Osteoblast (primary cell): ENCODE data around the gene ARHGAP11B.
"Not testable (repeated sequence)": the region's sequence is repeated elsewhere in the genome, so short reads cannot be mapped to it uniquely, and the experiment has no call there.

ENCODE experiments used
- DNase-seq: peaks from one replicate; pipeline ENCODE4 v3.0.0; 2011; ENCODE audit warnings: low spot score, mixed read lengths; ENCODE audit not compliant: insufficient read length; ENCODE audit errors: missing footprints
- H2AFZ ChIP-seq: 2 replicates; pipeline ENCODE4 v1.6.0; 2011; ENCODE audit warnings: mild to moderate bottlenecking, low read length
- H3K27ac ChIP-seq: 2 replicates; pipeline ENCODE4 v1.5.1; 2011; ENCODE audit warnings: mild to moderate bottlenecking, low read depth, low read length, moderate library complexity
- H3K27me3 ChIP-seq: 2 replicates; pipeline ENCODE4 v1.6.0; 2012; ENCODE audit warnings: mild to moderate bottlenecking, control low read depth, inconsistent platforms, low read length, moderate library complexity; ENCODE audit not compliant: insufficient read depth
- H3K36me3 ChIP-seq: 2 replicates; pipeline ENCODE4 v1.5.1; 2011; ENCODE audit warnings: mild to moderate bottlenecking, low read length, control low read depth, moderate library complexity; ENCODE audit not compliant: insufficient read depth
- H3K4me1 ChIP-seq: 2 replicates; pipeline ENCODE4 v1.5.1; 2011; ENCODE audit warnings: mild to moderate bottlenecking, low read length, control low read depth, moderate library complexity; ENCODE audit not compliant: insufficient read depth
- H3K4me2 ChIP-seq: 2 replicates; pipeline ENCODE4 v1.6.0; 2011; ENCODE audit warnings: mild to moderate bottlenecking, low read length; ENCODE audit not compliant: insufficient read depth
- H3K4me3 ChIP-seq: fragments of 200-600 bp; sonication (generic); 3 replicates; pipeline ENCODE4 v1.5.1; 2012; ENCODE audit warnings: mild to moderate bottlenecking, low read length, inconsistent platforms; ENCODE audit not compliant: insufficient read depth
- H3K79me2 ChIP-seq: 2 replicates; pipeline ENCODE4 v1.6.0; 2012; ENCODE audit warnings: mild to moderate bottlenecking, low read length, control low read depth, inconsistent platforms; ENCODE audit not compliant: insufficient read depth
- H3K9me3 ChIP-seq: 2 replicates; pipeline ENCODE4 v1.5.1; 2011; ENCODE audit warnings: low read depth, low read length, control low read depth
- H4K20me1 ChIP-seq: 2 replicates; pipeline ENCODE4 v1.6.0; 2012; ENCODE audit warnings: mild to moderate bottlenecking, low read length, control low read depth; ENCODE audit not compliant: insufficient read depth

ARHGAP11B gene

GRCh38 chr15:30625436-30626193 lies at the start of gene ARHGAP11B:
Gene ARHGAP11B (plus strand): TSS chr15:30626128.
- peak within 1 kb of the TSS; percentile 81 for H2AFZ ChIP-seq
- H3K4me1 ChIP-seq, H3K9me3 ChIP-seq, H3K36me3 ChIP-seq, H4K20me1 ChIP-seq, H3K27me3 ChIP-seq: not testable (repeated sequence)
- peaks cover 30% of the 10 kb centered on the region for H3K79me2 ChIP-seq
- H3K4me2 ChIP-seq: peak within 1 kb of the TSS; percentile 85
- peak within 1 kb of the TSS; percentile 98 for H3K27ac ChIP-seq
- peak within 1 kb of the TSS; percentile 82 for H3K4me3 ChIP-seq
- DNase-seq: peak; percentile 84

DNA sequence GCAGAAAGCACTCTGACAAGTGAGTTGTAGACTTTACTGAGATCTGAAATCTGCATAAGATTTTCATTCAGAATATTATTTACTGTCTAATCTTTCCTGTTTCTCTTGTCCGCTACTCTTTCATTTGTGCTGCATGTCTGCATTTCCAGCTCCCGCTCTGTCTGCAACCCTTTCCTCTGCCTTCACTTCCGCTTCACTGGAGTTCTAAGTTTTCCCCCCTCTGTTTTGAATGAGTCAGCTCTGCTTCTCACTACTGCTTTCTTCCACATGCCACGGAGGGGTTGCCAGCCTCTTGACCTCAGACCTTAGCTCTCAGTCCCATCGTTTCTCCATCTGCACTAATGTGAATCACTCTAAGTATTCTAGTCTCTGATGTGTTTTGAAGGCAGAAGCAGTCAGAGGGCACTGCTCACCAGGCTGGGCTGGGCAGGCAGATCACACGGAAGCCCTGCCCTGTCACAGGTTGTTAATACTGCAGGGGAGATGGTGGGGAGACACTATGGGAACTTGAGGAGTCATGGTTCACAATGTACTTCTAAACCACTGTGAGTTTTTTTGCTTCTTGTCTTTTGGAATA lies 46.4 kb upstream of the ARHGAP11B start:
- H3K36me3 ChIP-seq, H3K27ac ChIP-seq, H3K4me2 ChIP-seq, DNase-seq, H4K20me1 ChIP-seq, H3K4me3 ChIP-seq, H3K27me3 ChIP-seq, H2AFZ ChIP-seq, H3K9me3 ChIP-seq, H3K79me2 ChIP-seq, H3K4me1 ChIP-seq: not testable (repeated sequence)

GRCh38 chr15:30580716-30581115 lies 45.2 kb upstream of the ARHGAP11B start:
- not testable (repeated sequence) for H3K9me3 ChIP-seq, H3K79me2 ChIP-seq, H3K27me3 ChIP-seq, DNase-seq, H3K4me1 ChIP-seq, H2AFZ ChIP-seq, H4K20me1 ChIP-seq, H3K27ac ChIP-seq, H3K36me3 ChIP-seq, H3K4me3 ChIP-seq, H3K4me2 ChIP-seq

GRCh38 chr15:30598953-30599352 lies 27.0 kb upstream of the ARHGAP11B start:
- H2AFZ ChIP-seq, H3K79me2 ChIP-seq, H4K20me1 ChIP-seq, H3K4me3 ChIP-seq, H3K27ac ChIP-seq, H3K36me3 ChIP-seq, H3K9me3 ChIP-seq, DNase-seq, H3K4me1 ChIP-seq, H3K4me2 ChIP-seq, H3K27me3 ChIP-seq: not testable (repeated sequence)

- DNase-seq: not testable (repeated sequence)
These were observed 22.1 kb upstream of the ARHGAP11B start, which contains the start of gene GOLGA8H for GRCh38 chr15:30603796-30604195. Gene GOLGA8H (plus strand): TSS chr15:30604028. CDS start chr15:30604126, 98 bp downstream.

GRCh38 chr15:30612271-30612670 lies 13.7 kb upstream of the ARHGAP11B start:
- H3K4me1 ChIP-seq, H3K9me3 ChIP-seq, H3K27me3 ChIP-seq, H3K27ac ChIP-seq, H2AFZ ChIP-seq, DNase-seq, H3K79me2 ChIP-seq, H3K4me2 ChIP-seq, H4K20me1 ChIP-seq, H3K36me3 ChIP-seq, H3K4me3 ChIP-seq: not testable (repeated sequence)

More at GRCh38 chr15:30603796-30604195, 22.1 kb upstream of the ARHGAP11B start, which contains the start of gene GOLGA8H:
- H2AFZ ChIP-seq, H3K4me1 ChIP-seq, H4K20me1 ChIP-seq, H3K27me3 ChIP-seq, H3K4me3 ChIP-seq, H3K4me2 ChIP-seq, H3K36me3 ChIP-seq, H3K27ac ChIP-seq, H3K9me3 ChIP-seq, H3K79me2 ChIP-seq: not testable (repeated sequence)

DNA sequence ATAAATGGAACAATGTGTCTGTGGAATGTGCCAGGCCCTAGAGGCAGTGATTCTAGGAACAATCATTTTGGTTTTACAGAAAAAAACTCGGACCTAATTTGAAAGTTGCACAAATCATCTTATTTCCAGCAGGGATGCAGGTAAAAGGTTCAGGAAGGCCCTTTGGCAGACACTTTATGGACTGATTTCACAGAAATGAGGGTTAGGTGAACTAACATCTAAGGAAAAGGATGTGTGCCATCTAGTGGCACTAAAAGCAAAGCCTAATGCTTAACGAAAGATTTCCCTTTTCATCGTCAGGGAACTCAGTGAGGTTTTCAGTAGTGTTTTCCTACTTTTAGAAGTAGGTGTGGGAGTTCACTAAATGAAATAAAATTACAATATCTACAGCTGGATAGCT lies 4.6 kb upstream of the ARHGAP11B start:
- not testable (repeated sequence) for H3K27ac ChIP-seq, H3K4me3 ChIP-seq, H3K9me3 ChIP-seq, H3K79me2 ChIP-seq, H3K4me2 ChIP-seq, H2AFZ ChIP-seq, H3K4me1 ChIP-seq, H4K20me1 ChIP-seq, H3K27me3 ChIP-seq, DNase-seq, H3K36me3 ChIP-seq

GRCh38 chr15:30626194-30626565 lies 252 bp downstream of the ARHGAP11B start:
- not testable (repeated sequence) for H3K4me1 ChIP-seq, H4K20me1 ChIP-seq, H3K36me3 ChIP-seq, H3K9me3 ChIP-seq, H3K27me3 ChIP-seq
- Histone ChIP-seq H3K27ac (peak overlapping the region; percentile 28), H3K4me2 (peak overlapping the region; percentile 85), H2AFZ (peak overlapping the region; percentile 81), H3K4me3 (peak overlapping the region; percentile 82), H3K79me2 (peaks cover 30% of the 10 kb centered on the region)
- DNase-seq: peak; percentile 18

DNA sequence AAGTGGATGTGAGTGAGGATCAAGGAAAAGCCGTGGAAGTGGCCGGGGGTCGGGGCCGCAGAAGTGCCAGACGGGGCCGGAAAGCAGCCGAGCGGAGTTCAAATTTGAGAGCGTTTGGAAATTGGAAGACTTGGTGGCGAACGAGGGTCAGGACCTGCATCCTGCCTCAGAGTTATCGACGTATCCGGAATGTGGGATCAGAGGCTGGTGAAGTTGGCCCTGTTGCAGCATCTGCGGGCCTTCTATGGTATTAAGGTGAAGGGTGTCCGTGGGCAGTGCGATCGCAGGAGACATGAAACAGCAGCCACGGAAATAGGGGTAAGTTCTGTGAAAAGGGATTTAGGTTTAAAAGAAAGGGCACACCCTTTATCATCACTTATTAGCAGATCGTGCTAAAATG lies 704 bp downstream of the ARHGAP11B start:
- Histone ChIP-seq H3K4me3 (peak overlapping the region; percentile 82), H2AFZ (peak overlapping the region; percentile 74), H3K79me2 (peaks cover 33% of the 10 kb centered on the region), H3K4me2 (peak overlapping the region; percentile 85)
- H3K27ac ChIP-seq, H4K20me1 ChIP-seq, H3K4me1 ChIP-seq, H3K36me3 ChIP-seq, H3K27me3 ChIP-seq, H3K9me3 ChIP-seq, DNase-seq: not testable (repeated sequence)
